ENCODE results near the gene LRRFIP1. TPM values are rescaled to one million over a fixed set of nuclear protein-coding genes. Genes with fewer than 3 reads are reported as not detected.

Gene LRRFIP1
- total and polyA plus RNA-seq, 8 donors = 18.4 to 55.0 (median 31.7) TPM

DNA sequence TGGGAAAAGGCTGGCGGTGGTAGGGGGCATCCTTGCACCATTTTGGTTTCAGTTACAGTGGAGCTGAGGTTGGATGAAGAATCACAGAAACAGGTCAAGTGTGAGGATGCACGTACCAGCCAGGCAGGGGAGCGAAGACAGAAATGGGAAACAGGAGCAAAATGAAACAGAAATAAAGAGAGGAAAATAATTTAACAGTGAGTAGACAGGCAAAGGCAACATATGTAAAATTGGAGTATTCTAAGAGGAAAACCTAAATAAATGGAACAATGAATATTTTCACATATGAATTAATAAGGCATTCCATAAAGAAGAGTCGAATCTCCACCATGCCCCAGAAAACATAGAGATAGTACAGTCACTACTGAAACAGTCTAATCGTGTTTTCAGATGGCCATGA is 29.7 kb downstream of the LRRFIP1 start:
- Histone ChIP-seq H3K27me3 (no peaks in the 10 kb centered on the region), H3K27ac (no peak overlapping the region), H3K36me3 (no peaks in the 10 kb centered on the region), H3K9me3 (no peaks in the 10 kb centered on the region), H3K4me3 (no peak overlapping the region), H3K4me1 (no peaks in the 10 kb centered on the region)
- WGBS, 2 donors = 96 to 99% methylated on average over 5 of the region's 5 CpGs
- TF ChIP-seq, protein P1, sequence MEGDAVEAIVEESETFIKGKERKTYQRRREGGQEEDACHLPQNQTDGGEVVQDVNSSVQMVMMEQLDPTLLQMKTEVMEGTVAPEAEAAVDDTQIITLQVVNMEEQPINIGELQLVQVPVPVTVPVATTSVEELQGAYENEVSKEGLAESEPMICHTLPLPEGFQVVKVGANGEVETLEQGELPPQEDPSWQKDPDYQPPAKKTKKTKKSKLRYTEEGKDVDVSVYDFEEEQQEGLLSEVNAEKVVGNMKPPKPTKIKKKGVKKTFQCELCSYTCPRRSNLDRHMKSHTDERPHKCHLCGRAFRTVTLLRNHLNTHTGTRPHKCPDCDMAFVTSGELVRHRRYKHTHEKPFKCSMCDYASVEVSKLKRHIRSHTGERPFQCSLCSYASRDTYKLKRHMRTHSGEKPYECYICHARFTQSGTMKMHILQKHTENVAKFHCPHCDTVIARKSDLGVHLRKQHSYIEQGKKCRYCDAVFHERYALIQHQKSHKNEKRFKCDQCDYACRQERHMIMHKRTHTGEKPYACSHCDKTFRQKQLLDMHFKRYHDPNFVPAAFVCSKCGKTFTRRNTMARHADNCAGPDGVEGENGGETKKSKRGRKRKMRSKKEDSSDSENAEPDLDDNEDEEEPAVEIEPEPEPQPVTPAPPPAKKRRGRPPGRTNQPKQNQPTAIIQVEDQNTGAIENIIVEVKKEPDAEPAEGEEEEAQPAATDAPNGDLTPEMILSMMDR (IDR thresholded peaks at IDR 0.05) = no peak
- ATAC-seq (no peak), FAIRE-seq (no peak), DNase-seq (no peak)
- intact Hi-C loops (cut with DNase I) = no loop called here

- DNase-seq = no peak
- ATAC-seq = peak in 1 of 4 donors; percentile 2
- no peak overlapping the region for H3K4me3 ChIP-seq
- no peak for FAIRE-seq
- H3K27me3 ChIP-seq = no peaks in the 10 kb centered on the region
- peaks cover 0 to 6% (median 6%) of the 10 kb centered on the region in 3 donors for H3K4me1 ChIP-seq
- no peaks in the 10 kb centered on the region for H3K9me3 ChIP-seq
- H3K36me3 ChIP-seq = no peaks in the 10 kb centered on the region
- H3K27ac ChIP-seq = peak overlapping the region in 3 of 4 donors; percentile 43 to 53 (median 44)
- intact Hi-C loops (cut with DNase I) = no loop called here
- WGBS, 2 donors = 41% methylated on average over 5 of the region's 5 CpGs
- TF ChIP-seq, protein P1 (IDR thresholded peaks at IDR 0.05) = no peak
These were observed 33.1 kb downstream of the LRRFIP1 start for GRCh38 chr2:237660381-237660900.

DNA sequence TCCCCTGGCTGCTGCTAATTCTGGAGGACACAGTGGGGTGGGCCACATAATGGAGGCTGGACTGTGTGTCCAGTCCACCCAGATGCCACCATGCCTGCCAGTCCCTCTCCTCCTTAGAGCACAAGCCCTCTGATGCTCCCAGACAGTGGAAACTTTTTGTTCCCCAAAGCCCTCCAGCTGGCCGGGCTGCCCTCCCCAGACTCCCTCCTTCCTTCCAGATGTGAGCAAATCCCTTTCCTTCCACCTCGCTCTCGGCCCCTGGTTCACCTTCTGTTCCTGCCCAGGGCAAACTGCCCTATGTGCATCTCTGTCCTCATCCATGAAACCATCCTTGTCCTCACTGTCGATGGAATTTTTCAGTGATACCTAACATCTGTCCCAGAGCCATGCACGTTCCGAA is 33.9 kb downstream of the LRRFIP1 start:
- TF ChIP-seq, protein P1 (IDR thresholded peaks at IDR 0.05) = no peak
- intact Hi-C loops (cut with DNase I) = no loop called here
- ATAC-seq (no peak), FAIRE-seq (no peak), DNase-seq (no peak)
- no peak overlapping the region for H3K4me3 ChIP-seq
- H3K4me1 ChIP-seq = peaks cover 0 to 6% (median 6%) of the 10 kb centered on the region in 3 donors
- H3K27ac ChIP-seq = peak overlapping the region; percentile 32 to 53 (median 44)
- H3K27me3 ChIP-seq = no peaks in the 10 kb centered on the region
- WGBS, 2 donors = 86 to 87% methylated on average over 6 of the region's 6 CpGs
- no peaks in the 10 kb centered on the region for H3K36me3 ChIP-seq
- no peaks in the 10 kb centered on the region for H3K9me3 ChIP-seq

DNA sequence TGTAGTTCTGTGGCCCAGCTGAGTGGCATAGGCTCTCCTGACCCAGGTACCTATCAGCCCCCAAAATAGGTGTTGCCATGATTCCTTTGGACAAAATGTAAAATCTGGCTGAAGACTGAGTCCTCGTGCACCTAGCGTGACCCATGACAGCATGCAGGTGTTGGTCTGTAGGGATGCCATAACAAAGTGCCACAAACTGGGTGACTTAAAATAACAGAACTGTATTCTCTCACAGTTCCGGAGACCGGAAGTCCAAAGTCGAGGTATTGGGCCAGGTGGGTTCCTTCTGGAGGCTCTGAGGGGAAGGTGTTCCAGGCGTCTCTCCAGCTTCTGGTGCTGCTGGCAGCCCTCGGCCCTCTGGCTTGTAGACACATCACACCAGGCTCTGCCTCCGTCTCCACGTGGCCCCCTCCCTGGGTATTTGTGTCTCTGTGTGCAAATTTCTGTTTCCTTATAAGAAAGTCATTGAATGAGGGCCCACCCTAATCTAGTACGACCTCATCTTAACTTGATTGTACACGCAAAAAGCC is 34.5 kb downstream of the LRRFIP1 start:
- Histone ChIP-seq H3K4me1 (peaks cover 0 to 6% (median 6%) of the 10 kb centered on the region in 3 donors), H3K27me3 (no peaks in the 10 kb centered on the region), H3K36me3 (no peaks in the 10 kb centered on the region), H3K9me3 (no peaks in the 10 kb centered on the region), H3K27ac (peak overlapping the region in 2 of 4 donors; percentile 2 to 76), H3K4me3 (no peak overlapping the region)
- TF ChIP-seq, protein P1 (IDR thresholded peaks at IDR 0.05) = no peak
- no peak for ATAC-seq
- intact Hi-C loops (cut with DNase I) = no loop called here
- no peak for FAIRE-seq
- WGBS, 2 donors = 82 to 91% methylated on average over 11 of the region's 11 CpGs
- no peak for DNase-seq

DNA sequence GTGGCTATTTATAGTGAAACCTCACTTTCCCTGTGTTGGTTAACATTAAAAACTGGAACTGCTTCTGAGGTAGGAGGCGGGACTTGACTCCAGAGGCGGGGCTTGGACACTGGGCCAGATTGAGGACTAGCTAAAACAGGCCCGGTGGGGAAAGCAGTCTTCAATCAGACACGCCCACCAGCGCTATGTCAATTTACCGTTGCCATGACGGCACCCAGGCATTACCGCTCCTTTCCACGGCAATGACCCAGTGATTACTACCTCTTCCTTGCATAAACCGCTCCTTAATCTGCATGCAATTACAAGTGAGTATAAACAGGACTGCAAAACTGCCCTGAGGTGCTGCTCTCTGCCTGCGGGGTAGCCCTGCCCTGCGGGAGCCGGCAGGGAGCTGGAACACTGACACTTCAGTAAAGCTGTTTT is 35.3 kb downstream of the LRRFIP1 start:
- no peaks in the 10 kb centered on the region for H3K36me3 ChIP-seq
- 3% methylated on average over 13 of the region's 13 CpGs for WGBS, 2 donors
- intact Hi-C loops (cut with DNase I) = no loop called here
- ATAC-seq (peak; percentile 98), DNase-seq (peak; percentile 89 to 97 (median 96)), FAIRE-seq (peak; percentile 96)
- TF ChIP-seq, protein P1 (IDR thresholded peaks at IDR 0.05) = no peak
- H3K4me1 ChIP-seq = peaks cover 0 to 6% (median 6%) of the 10 kb centered on the region in 3 donors
- H3K27ac ChIP-seq = peak overlapping the region; percentile 33 to 78 (median 58)
- no peak overlapping the region for H3K4me3 ChIP-seq
- no peaks in the 10 kb centered on the region for H3K9me3 ChIP-seq
- H3K27me3 ChIP-seq = no peaks in the 10 kb centered on the region

Measured in pancreas (tissue), 10 donors.